HepG2 (cell line): ENCODE data around the gene RNH1. TPM values are rescaled to one million over a fixed set of nuclear protein-coding genes. Genes with fewer than 3 reads are reported as not detected.
A peak's percentile ranks its signal among the peaks of the same experiment; 100 is the strongest.

Experiments used
- E2F2 ChIP-seq: sonication (generic); formaldehyde crosslinking; IDR thresholded peaks from 2 replicates; pipeline ENCODE4 v1.4.0; 2020; ENCODE audit warnings: missing genetic modification reagents, borderline replicate concordance
- HMG20B ChIP-seq: conservative IDR thresholded peaks from 2 replicates; pipeline ENCODE4 v1.6.1; 2016; ENCODE audit warnings: missing genetic modification reagents, missing compliant biosample characterization
- KDM3A ChIP-seq: IDR thresholded peaks from 2 replicates; pipeline ENCODE4 v1.6.1; 2018; ENCODE audit warnings: low read depth, missing compliant biosample characterization
- PRDM10 ChIP-seq: sonication (generic); formaldehyde crosslinking; IDR thresholded peaks from 2 replicates; pipeline ENCODE4 v1.4.0; 2020; ENCODE audit warnings: low read depth, missing genetic modification reagents
- RXRA ChIP-seq: sonication (generic); formaldehyde crosslinking; IDR thresholded peaks from 2 replicates; pipeline ENCODE4 v1.5.1; 2020; ENCODE audit warnings: missing genetic modification reagents
- TCF7L2 ChIP-seq: IDR thresholded peaks from 2 replicates; pipeline ENCODE4 v1.6.1; 2011; ENCODE audit warnings: mild to moderate bottlenecking, low read depth, low read length, moderate library complexity
- ZNF225 ChIP-seq: sonication (generic); formaldehyde crosslinking; IDR thresholded peaks from 2 replicates; pipeline ENCODE4 v1.4.0; 2020; ENCODE audit warnings: mild to moderate bottlenecking, missing genetic modification reagents
- ZNF331 ChIP-seq: sonication (generic); formaldehyde crosslinking; IDR thresholded peaks from 2 replicates; pipeline ENCODE4 v1.4.0; 2020; ENCODE audit warnings: missing genetic modification reagents
- ZNF33B ChIP-seq: sonication (generic); formaldehyde crosslinking; IDR thresholded peaks from 2 replicates; pipeline ENCODE4 v1.5.1; 2020; ENCODE audit warnings: mild to moderate bottlenecking, missing genetic modification reagents
- ZNF546 ChIP-seq: sonication (generic); formaldehyde crosslinking; conservative IDR thresholded peaks from 2 replicates; pipeline ENCODE4 v1.8.1; 2023; ENCODE audit warnings: mild to moderate bottlenecking, missing genetic modification reagents
- ZNF569 ChIP-seq: sonication (generic); formaldehyde crosslinking; IDR thresholded peaks from 2 replicates; pipeline ENCODE4 v1.5.0; 2020; ENCODE audit warnings: mild to moderate bottlenecking, missing genetic modification reagents, moderate library complexity, borderline replicate concordance
- polyA plus RNA-seq, 8 experiments: library from polyadenylated mRNA; depleted of rRNA in 3 of 8; stranded (reverse) in 7 of 8; unstranded in 1 of 8; fragments of >200 nt; fragmentation: Illumina TruSeq in 4 of 8; extraction: Trizol in 4 of 8; gene quantifications; 2 replicates each; pipeline versions ENCODE4 v1.2.1 to v1.2.3, GENCODE V29; 2011 to 2016; ENCODE audit warnings: low read depth in 4 of 8, missing spikeins in 1 of 8, mixed read lengths in 1 of 8; ENCODE audit not compliant: insufficient read depth in 1 of 8
- total RNA-seq, 5 experiments: library from RNA; depleted of rRNA; stranded (reverse); fragments of >200 nt; fragmentation: Illumina TruSeq; extraction: Trizol; gene quantifications; 2 replicates each; pipeline ENCODE4 v1.2.3, GENCODE V29; 2016; ENCODE audit warnings: low read depth in 1 of 5
- TF ChIP-seq, protein P1 (sequence below): sonication (generic); formaldehyde crosslinking; IDR thresholded peaks from 2 replicates; pipeline ENCODE4 v1.9.0; 2022; ENCODE audit warnings: missing genetic modification reagents, mild to moderate bottlenecking, borderline replicate concordance
- TF ChIP-seq, protein P2 (sequence below): sonication (generic); formaldehyde crosslinking; IDR thresholded peaks from 2 replicates; pipeline ENCODE4 v1.4.0; 2020; ENCODE audit warnings: missing genetic modification reagents
- TF ChIP-seq, protein P3 (sequence below): IDR thresholded peaks from 2 replicates; pipeline ENCODE4 v1.6.1; 2016; ENCODE audit warnings: low read depth, borderline replicate concordance
- TF ChIP-seq, protein P4 (sequence below): fragments of 450-650 bp; IDR thresholded peaks from 2 replicates; pipeline ENCODE4 v1.6.1; 2017

Gene RNH1
- total and polyA plus RNA-seq, 2 of the 13 experiments (the other 11 are each of a cell fraction or from before 2014, with no cell fraction given) = 36.0 to 74.1 TPM

- TF ChIP-seq PRDM10 (CRISPR knock-in tag) = 0 out of 2 replicates have a peak, but pooled peaks have one; percentile 57
- TF ChIP-seq, protein P1, sequence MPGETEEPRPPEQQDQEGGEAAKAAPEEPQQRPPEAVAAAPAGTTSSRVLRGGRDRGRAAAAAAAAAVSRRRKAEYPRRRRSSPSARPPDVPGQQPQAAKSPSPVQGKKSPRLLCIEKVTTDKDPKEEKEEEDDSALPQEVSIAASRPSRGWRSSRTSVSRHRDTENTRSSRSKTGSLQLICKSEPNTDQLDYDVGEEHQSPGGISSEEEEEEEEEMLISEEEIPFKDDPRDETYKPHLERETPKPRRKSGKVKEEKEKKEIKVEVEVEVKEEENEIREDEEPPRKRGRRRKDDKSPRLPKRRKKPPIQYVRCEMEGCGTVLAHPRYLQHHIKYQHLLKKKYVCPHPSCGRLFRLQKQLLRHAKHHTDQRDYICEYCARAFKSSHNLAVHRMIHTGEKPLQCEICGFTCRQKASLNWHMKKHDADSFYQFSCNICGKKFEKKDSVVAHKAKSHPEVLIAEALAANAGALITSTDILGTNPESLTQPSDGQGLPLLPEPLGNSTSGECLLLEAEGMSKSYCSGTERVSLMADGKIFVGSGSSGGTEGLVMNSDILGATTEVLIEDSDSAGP (CRISPR knock-in tag) = peak; percentile 85
- peak; percentile 72; the same call in 1 of the 2 replicates for TF ChIP-seq RXRA (CRISPR knock-in tag)
- TF ChIP-seq E2F2 (CRISPR knock-in tag) = no peak
- TF ChIP-seq, protein P2, sequence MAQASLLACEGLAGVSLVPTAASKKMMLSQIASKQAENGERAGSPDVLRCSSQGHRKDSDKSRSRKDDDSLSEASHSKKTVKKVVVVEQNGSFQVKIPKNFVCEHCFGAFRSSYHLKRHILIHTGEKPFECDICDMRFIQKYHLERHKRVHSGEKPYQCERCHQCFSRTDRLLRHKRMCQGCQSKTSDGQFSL = no peak
- TF ChIP-seq, protein P3, sequence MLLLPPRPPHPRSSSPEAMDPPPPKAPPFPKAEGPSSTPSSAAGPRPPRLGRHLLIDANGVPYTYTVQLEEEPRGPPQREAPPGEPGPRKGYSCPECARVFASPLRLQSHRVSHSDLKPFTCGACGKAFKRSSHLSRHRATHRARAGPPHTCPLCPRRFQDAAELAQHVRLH (CRISPR knock-in tag) = peak; percentile 89
- TF ChIP-seq KDM3A (CRISPR knock-in tag) = peak; percentile 90; the same call in 1 of the 2 replicates
- peak; percentile 51; the same call in 1 of the 2 replicates for TF ChIP-seq ZNF33B (CRISPR knock-in tag)
- no peak for TF ChIP-seq ZNF546 (CRISPR knock-in tag)
- TF ChIP-seq ZNF569 (CRISPR knock-in tag) = no peak
- TF ChIP-seq HMG20B (CRISPR knock-in tag) = 0 out of 2 replicates have a peak, but pooled peaks have one; percentile 32
- TF ChIP-seq TCF7L2 = no peak
- TF ChIP-seq ZNF225 (CRISPR knock-in tag) = no peak
- TF ChIP-seq, protein P4, sequence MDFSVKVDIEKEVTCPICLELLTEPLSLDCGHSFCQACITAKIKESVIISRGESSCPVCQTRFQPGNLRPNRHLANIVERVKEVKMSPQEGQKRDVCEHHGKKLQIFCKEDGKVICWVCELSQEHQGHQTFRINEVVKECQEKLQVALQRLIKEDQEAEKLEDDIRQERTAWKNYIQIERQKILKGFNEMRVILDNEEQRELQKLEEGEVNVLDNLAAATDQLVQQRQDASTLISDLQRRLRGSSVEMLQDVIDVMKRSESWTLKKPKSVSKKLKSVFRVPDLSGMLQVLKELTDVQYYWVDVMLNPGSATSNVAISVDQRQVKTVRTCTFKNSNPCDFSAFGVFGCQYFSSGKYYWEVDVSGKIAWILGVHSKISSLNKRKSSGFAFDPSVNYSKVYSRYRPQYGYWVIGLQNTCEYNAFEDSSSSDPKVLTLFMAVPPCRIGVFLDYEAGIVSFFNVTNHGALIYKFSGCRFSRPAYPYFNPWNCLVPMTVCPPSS = no peak
- peak; percentile 57; the same call in 1 of the 2 replicates for TF ChIP-seq ZNF331
Measured at GRCh38 chr11:447923-448731, 58.9 kb downstream of the RNH1 start (continued).
